Stimulated activated CD4-positive, alpha-beta T cell treated with anti-CD3 and anti-CD28 coated beads, Interleukin-1b, Interleukin-23, amount 100 ng/mL, for 4 hours (primary cell): ENCODE data around the gene KDM5A.
"Not testable (repeated sequence)": the region's sequence is repeated elsewhere in the genome, so short reads cannot be mapped to it uniquely, and the experiment has no call there.

Source experiments
- DNase-seq, 2 donors: peaks; one replicate each; pipeline ENCODE4 v3.0.0-alpha.2; 2020; ENCODE audit warnings: low read depth in 2 of 2

KDM5A gene

GRCh38 chr12:238736-239398, 150.3 kb downstream of the KDM5A start:
- DNase-seq = no peak

GRCh38 chr12:238116-238515, 151.0 kb downstream of the KDM5A start:
- DNase-seq = no peak

GRCh38 chr12:237026-237815, 151.9 kb downstream of the KDM5A start:
- no peak for DNase-seq

- no peak for DNase-seq
Observed at GRCh38 chr12:236445-236844, 152.7 kb downstream of the KDM5A start.

- DNase-seq = not testable (repeated sequence)
Observed at GRCh38 chr12:235967-236366, 153.2 kb downstream of the KDM5A start.

GRCh38 chr12:234891-235415, 154.2 kb downstream of the KDM5A start:
- no peak for DNase-seq

GRCh38 chr12:234019-234418, 155.1 kb downstream of the KDM5A start:
- no peak for DNase-seq

- DNase-seq = no peak
Observed at GRCh38 chr12:233615-233968, 155.5 kb downstream of the KDM5A start.

- DNase-seq = no peak
Observed at GRCh38 chr12:232731-233614, 156.1 kb downstream of the KDM5A start.

- DNase-seq = no peak
Observed at GRCh38 chr12:230925-231671, 158.0 kb downstream of the KDM5A start.
